ENCODE measurements around the gene CA11. TPM values are rescaled to one million over a fixed set of nuclear protein-coding genes. Genes with fewer than 3 reads are reported as not detected.

CA11 gene
- total and polyA plus RNA-seq, 9 of the 15 experiments (the other 6 are each of a cell fraction or from before 2014, with no cell fraction given): 2.9 to 19.9 (median 8.3) TPM

GRCh38 chr19:48644839-48645619, 958 bp downstream of the CA11 start (continued):
- TF ChIP-seq, protein P1, sequence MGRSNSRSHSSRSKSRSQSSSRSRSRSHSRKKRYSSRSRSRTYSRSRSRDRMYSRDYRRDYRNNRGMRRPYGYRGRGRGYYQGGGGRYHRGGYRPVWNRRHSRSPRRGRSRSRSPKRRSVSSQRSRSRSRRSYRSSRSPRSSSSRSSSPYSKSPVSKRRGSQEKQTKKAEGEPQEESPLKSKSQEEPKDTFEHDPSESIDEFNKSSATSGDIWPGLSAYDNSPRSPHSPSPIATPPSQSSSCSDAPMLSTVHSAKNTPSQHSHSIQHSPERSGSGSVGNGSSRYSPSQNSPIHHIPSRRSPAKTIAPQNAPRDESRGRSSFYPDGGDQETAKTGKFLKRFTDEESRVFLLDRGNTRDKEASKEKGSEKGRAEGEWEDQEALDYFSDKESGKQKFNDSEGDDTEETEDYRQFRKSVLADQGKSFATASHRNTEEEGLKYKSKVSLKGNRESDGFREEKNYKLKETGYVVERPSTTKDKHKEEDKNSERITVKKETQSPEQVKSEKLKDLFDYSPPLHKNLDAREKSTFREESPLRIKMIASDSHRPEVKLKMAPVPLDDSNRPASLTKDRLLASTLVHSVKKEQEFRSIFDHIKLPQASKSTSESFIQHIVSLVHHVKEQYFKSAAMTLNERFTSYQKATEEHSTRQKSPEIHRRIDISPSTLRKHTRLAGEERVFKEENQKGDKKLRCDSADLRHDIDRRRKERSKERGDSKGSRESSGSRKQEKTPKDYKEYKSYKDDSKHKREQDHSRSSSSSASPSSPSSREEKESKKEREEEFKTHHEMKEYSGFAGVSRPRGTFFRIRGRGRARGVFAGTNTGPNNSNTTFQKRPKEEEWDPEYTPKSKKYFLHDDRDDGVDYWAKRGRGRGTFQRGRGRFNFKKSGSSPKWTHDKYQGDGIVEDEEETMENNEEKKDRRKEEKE (IDR thresholded peaks at IDR 0.05; ENCODE audit: borderline replicate concordance in 1 of 2, control insufficient read depth in 1 of 2, low read depth in 2 of 2, low read length in 1 of 2): peak in 1 of 2 experiments; percentile 49; a peak in 1 of 4 replicates
- TF ChIP-seq BRD4 (IDR thresholded peaks at IDR 0.05): no peak
- 0 out of 2 replicates have a peak, but pooled peaks have one; percentile 46 for TF ChIP-seq ZNF589 (CRISPR knock-in tag; IDR thresholded peaks at IDR 0.05; ENCODE audit: low read depth)
- TF ChIP-seq ZNF444 (CRISPR knock-in tag; IDR thresholded peaks at IDR 0.05): no peak
- peak; percentile 81 for TF ChIP-seq ZNF584 (CRISPR knock-in tag; IDR thresholded peaks at IDR 0.05; ENCODE audit: low read depth)
- no peak for TF ChIP-seq ZBED1 (IDR thresholded peaks at IDR 0.05)
- TF ChIP-seq KLF1 (tag; IDR thresholded peaks at IDR 0.05): no peak
- TF ChIP-seq KDM5B (IDR thresholded peaks at IDR 0.05; ENCODE audit: insufficient replicate concordance, low read depth, low read length): no peak
- TF ChIP-seq LEF1 (IDR thresholded peaks at IDR 0.05): peak; percentile 38; the same call in 1 of the 2 replicates
- TF ChIP-seq ZNF717 (CRISPR knock-in tag; IDR thresholded peaks at IDR 0.05): no peak
- TF ChIP-seq ZNF592 (IDR thresholded peaks at IDR 0.05): peak; percentile 97
- TF ChIP-seq CREB3 (tag; conservative IDR thresholded peaks at IDR 0.05; ENCODE audit: low read depth): 0 out of 2 replicates have a peak, but pooled peaks have one; percentile 41
- TF ChIP-seq CCNT2 (IDR thresholded peaks at IDR 0.05; ENCODE audit: borderline replicate concordance, extremely low read depth, insufficient read length, low read depth, low read length): no peak
- 0 out of 2 replicates have a peak, but pooled peaks have one; percentile 14 for TF ChIP-seq FOSL1 (tag; conservative IDR thresholded peaks at IDR 0.05)
- TF ChIP-seq ATF1 (CRISPR knock-in tag; IDR thresholded peaks at IDR 0.05): no peak
- peak; percentile 41; the same call in 1 of the 2 replicates for TF ChIP-seq ATF1 (tag; IDR thresholded peaks at IDR 0.05)
- no peak for TF ChIP-seq RUNX1 (IDR thresholded peaks at IDR 0.05; ENCODE audit: low read depth)
- TF ChIP-seq NCOR1 (IDR thresholded peaks at IDR 0.05): no peak
- TF ChIP-seq ZNF311 (CRISPR knock-in tag; IDR thresholded peaks at IDR 0.05): no peak

All from K562 (cell line).